AML-193 (cell line): ENCODE data around the gene AARS2.
A peak's percentile ranks its signal among the peaks of the same experiment; 100 is the strongest.
"Not testable (repeated sequence)": the region's sequence is repeated elsewhere in the genome, so short reads cannot be mapped to it uniquely, and the experiment has no call there.

Experiments used
- DNase-seq, 2 experiments: peaks; one replicate each; lab custom pipeline; 2025; lab: John Stamatoyannopoulos, UW

AARS2 gene

GRCh38 chr6:44329858-44330257 lies 16.7 kb upstream of the AARS2 start:
- no peak for DNase-seq

GRCh38 chr6:44328203-44328602 lies 15.1 kb upstream of the AARS2 start:
- DNase-seq, result not testable (repeated sequence)

GRCh38 chr6:44327760-44328159 lies 14.6 kb upstream of the AARS2 start:
- DNase-seq, result no peak

DNA sequence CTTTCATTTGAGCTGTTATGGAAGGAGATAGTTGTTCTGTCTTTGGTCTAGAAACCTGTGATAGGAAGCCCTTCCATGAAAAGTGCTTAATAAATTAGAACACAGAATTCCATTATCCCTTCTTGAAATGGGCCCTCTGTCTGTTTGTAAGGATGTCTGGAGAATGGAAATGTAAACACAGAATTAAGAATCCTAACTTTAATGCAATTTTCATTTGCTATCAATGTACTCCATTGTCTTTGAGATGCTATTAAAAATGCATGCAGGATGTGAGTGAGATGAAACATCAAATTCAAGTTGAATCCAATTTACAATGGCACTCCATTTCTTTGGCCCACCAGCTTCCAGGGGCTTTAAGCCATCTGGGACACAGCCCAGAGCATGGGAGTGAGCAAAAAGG lies 13.9 kb upstream of the AARS2 start:
- no peak for DNase-seq

- DNase-seq, result no peak
Observed at GRCh38 chr6:44321210-44321609, 8.1 kb upstream of the AARS2 start.

DNA sequence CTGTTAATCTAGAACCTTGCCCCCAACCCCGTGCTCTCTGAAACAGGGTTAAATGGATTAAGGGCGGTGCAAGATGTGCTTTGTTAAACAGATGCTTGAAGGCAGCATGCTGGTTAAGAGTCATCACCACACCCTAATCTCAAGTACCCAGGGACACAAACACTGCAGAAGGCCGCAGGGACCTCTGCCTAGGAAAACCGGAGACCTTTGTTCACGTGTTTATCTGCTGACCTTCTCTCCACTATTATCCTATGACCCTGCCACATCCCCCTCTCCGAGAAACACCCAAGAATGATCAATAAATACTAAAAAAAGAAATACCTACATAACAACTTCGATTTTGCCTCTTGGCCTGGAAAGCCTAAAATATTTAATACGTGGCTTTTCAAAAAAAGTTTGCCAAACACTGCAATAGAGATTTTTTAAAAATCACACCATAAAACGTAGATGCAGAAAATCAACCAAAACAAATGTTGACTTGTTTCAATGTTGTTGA lies 4.0 kb upstream of the AARS2 start:
- not testable (repeated sequence) for DNase-seq

DNA sequence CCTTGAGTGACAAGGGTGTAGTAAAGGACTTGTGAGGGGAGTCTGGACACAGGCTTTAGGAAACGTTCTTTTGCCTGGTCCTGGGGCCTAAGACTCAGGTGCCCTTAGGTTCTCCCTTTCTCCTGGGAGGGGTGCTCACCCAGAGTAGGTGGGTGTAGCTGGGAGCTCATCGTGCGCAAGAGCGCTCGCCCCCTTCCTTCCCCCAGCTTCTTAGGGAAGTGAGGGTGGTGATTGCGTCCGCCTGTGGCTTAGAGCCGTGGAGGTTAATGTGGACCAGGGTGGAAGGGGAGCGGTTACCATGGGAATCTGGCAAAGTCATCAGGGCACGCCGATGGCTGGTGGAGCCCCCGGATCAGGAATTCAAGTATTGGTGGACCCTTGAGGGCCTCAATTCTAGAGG lies 3.3 kb upstream of the AARS2 start:
- DNase-seq, result no peak

DNA sequence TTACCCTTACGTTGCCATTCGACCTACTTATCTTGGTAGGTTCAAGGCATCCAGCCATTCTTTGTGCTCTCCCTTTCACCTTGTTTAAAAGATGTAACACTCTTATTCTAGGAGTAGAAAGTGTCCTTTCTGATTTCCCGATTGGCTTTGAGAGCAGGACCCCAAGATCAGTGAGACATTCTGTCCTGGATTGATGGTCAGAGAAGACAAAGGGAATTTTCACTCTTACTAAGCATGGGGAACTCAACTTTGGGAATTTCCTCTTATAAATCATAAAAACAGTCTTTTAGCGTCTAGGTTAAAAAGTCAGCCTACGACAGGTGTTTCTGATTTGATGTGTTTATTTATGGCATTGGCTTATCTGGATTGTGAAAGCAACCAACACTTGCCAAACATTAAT lies 2.8 kb upstream of the AARS2 start:
- DNase-seq, result no peak

DNA sequence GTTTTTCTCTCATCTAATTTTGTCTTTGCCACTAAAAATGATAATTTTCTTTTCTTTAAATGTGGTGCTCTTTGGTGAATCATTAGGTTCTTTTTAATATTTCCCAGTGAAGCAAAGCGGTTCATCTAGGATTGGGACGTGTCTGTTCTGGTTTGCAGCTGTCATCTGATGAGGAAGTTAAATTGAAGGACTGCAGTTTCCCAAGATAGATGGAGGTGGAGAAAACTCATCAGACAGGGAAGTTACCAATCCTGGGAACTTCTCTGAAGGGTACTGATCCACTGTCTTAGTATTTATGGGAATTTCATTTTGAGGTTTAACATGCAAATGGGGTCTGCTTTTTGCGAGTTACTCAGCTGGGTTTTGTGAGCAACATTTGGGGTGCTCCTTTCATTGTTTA lies 2.4 kb upstream of the AARS2 start:
- DNase-seq, result no peak

DNA sequence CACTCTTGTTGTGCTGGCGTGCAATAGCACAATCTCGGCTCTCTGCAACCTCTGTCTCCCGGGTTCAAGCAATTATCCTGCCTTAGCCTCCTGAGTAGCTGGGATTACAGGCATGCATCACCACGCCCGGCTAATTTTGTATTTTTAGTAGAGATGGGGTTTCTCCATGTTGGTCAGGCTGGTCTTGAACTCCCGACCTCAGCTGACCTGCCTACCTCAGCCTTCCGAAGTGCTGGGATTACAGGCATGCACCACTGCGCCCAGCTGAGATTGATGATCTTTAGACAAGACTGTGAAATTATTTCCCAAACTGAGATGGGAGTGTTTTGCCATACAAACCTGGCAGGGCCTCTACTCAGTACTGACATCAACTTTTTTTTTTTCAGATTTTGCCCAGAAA lies 1.5 kb upstream of the AARS2 start:
- DNase-seq, result not testable (repeated sequence)

- DNase-seq, result no peak
Observed at GRCh38 chr6:44311767-44312166, 1.4 kb downstream of the AARS2 start.

- no peak for DNase-seq
Observed at GRCh38 chr6:44311304-44311703, 1.8 kb downstream of the AARS2 start.

- DNase-seq, result no peak
Observed at GRCh38 chr6:44310241-44310640, 2.9 kb downstream of the AARS2 start.

- DNase-seq, result no peak
Observed at GRCh38 chr6:44309631-44310030, 3.5 kb downstream of the AARS2 start.

DNA sequence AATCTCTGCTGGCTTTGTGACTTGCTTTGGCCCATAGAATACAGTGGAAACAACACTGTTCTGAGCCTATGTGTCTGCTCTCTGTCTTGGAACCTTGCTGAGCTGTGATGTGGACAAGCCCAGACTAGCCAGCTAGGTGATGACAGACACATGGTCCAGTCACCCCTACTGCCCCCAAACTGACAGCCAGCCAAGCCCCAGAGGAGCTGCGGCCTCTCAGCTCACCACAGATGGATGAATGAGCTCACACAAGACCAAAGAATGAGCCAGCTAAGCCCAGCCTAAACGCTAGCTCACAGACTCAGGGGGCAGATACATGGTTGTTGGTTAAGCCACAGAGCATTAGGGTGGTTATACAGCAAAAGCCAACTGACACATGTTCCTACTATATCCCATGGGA lies 4.1 kb downstream of the AARS2 start:
- DNase-seq, result no peak

GRCh38 chr6:44307217-44307616 lies 5.9 kb downstream of the AARS2 start:
- DNase-seq, result no peak

DNA sequence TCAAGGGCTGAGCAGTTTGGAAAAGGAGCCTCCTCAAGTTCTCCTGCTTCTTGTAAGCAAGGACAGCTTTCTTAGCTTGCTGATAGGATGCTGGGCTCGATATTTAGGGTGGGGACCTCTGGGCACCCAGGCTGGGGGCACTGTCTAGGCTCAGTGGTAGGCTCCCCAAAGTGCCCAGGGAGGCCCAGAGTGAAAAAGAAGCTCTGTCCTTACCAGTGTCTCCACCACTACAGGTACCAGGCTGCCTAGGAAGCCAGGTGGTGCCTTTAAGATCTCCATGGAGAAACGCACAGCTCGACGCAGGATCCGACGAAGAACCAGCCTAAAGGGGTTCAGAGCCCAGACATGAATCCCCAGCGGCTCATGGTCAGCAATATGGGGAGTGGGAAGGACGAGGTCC lies 6.4 kb downstream of the AARS2 start:
- no peak for DNase-seq

GRCh38 chr6:44305200-44305725 lies 7.9 kb downstream of the AARS2 start:
- DNase-seq, result no peak

GRCh38 chr6:44304282-44305199 lies 8.6 kb downstream of the AARS2 start:
- peak; percentile 26 to 33 for DNase-seq

- no peak for DNase-seq
Observed at GRCh38 chr6:44303842-44304241, 9.3 kb downstream of the AARS2 start.

DNA sequence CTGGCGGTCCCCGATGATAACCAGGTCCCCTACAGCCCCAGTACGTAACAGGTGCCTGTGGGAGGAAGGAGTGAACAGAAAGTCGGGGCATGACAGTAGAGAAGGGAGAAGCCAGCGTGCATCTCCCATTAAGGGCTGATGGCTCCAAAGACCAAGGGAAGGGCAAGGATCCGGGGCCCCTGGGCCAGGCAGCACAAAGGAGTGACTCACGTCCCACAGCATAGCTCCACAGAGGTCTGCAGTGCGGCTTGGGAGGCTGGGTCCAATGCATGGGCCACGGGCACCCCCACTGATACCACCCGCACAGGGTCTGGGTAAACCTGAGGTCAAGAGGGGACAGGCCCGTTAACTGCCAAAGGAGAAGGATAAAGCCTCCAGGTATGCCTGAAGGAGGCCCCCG lies 10.3 kb downstream of the AARS2 start:
- no peak for DNase-seq

GRCh38 chr6:44301782-44302564 lies 11.2 kb downstream of the AARS2 start:
- no peak for DNase-seq

- no peak for DNase-seq
Observed at GRCh38 chr6:44301106-44301505, 12.0 kb downstream of the AARS2 start.
